Activated B cell treated with CpG ODN at 0.5 μM for 24 hours (primary cell): ENCODE measurements around the gene SMYD1. TPM values are rescaled to one million over a fixed set of nuclear protein-coding genes. Genes with fewer than 3 reads are reported as not detected.

Source experiments
- ATAC-seq: fragments of 200-7000 bp; cut with Tn5 transposase; one replicate; pipeline ENCODE4 v1.10.0; 2021; ENCODE audit warnings: low read depth, mild to moderate bottlenecking, moderate library complexity
- CTCF ChIA-PET: fragments of 350-600 bp; sonication (Branson Sonifier 250); formaldehyde crosslinking; loops from one replicate; lab custom pipeline; 2021; ENCODE audit warnings: antibody characterized with exemption; lab: Charles Lee
- POLR2A ChIA-PET: fragments of 350-600 bp; sonication (Branson Sonifier 250); formaldehyde crosslinking; loops from one replicate; lab custom pipeline; 2021; ENCODE audit warnings: antibody characterized with exemption; lab: Charles Lee
- DNase-seq: peaks from one replicate; pipeline ENCODE4 v3.0.0; 2022
- H3K27ac Mint-ChIP-seq: one replicate; pipeline ENCODE4 v1.8.0; 2020; ENCODE audit warnings: mixed read lengths
- H3K27me3 Mint-ChIP-seq: one replicate; pipeline ENCODE4 v1.8.0; 2021; ENCODE audit warnings: mixed read lengths
- H3K36me3 Mint-ChIP-seq: one replicate; pipeline ENCODE4 v1.8.0; 2021; ENCODE audit warnings: low read depth, mixed read lengths
- H3K4me1 Mint-ChIP-seq: one replicate; pipeline ENCODE4 v1.8.0; 2021; ENCODE audit warnings: mixed read lengths
- H3K4me3 Mint-ChIP-seq: one replicate; pipeline ENCODE4 v1.8.0; 2020; ENCODE audit warnings: mild to moderate bottlenecking, mixed read lengths
- H3K9me3 Mint-ChIP-seq: one replicate; pipeline ENCODE4 v1.8.0; 2020; ENCODE audit warnings: mixed read lengths
- CTCF ChIP-seq: fragments of 200-600 bp; IDR thresholded peaks from one replicate; pipeline ENCODE4 v1.8.0; 2022; ENCODE audit warnings: antibody characterized with exemption, mild to moderate bottlenecking
- intact Hi-C: fragments of 100-400 bp; cut with micrococcal nuclease; formaldehyde crosslinking; loops from one replicate; pipeline ENCODE4 v1.15.1; 2024
- total RNA-seq: library from RNA; stranded (reverse); gene quantifications from 2 replicates; pipeline ENCODE4 v1.2.3, GENCODE V29; 2022

Gene SMYD1
- total RNA-seq, 1 donor from 2014 or later = not detected

DNA sequence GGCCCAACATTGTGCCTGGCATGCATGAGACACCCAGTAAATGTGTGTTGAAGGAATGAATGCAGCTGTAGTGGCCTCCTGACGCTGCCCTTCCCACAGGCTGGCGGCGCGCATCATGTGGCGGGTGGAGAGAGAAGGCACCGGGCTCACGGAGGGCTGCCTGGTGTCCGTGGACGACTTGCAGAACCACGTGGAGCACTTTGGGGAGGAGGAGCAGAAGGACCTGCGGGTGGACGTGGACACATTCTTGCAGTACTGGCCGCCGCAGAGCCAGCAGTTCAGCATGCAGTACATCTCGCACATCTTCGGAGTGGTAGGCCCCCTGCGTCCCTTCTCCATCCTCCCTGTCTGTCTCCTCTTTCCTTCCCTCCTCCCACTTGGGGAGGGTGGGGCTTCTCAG lies 20.1 kb downstream of the SMYD1 start:
- ATAC-seq (no peak), DNase-seq (no peak)
- ChIA-PET POLR2A (no interaction called here), CTCF (no interaction called here)
- H3K4me1 Mint-ChIP-seq = peaks cover 15% of the 10 kb centered on the region
- H3K36me3 Mint-ChIP-seq = no peaks in the 10 kb centered on the region
- H3K4me3 Mint-ChIP-seq = no peak overlapping the region
- H3K27ac Mint-ChIP-seq = no peak overlapping the region
- H3K27me3 Mint-ChIP-seq = no peaks in the 10 kb centered on the region
- no peak for TF ChIP-seq CTCF
- H3K9me3 Mint-ChIP-seq = no peaks in the 10 kb centered on the region
- intact Hi-C loops = no loop called here

DNA sequence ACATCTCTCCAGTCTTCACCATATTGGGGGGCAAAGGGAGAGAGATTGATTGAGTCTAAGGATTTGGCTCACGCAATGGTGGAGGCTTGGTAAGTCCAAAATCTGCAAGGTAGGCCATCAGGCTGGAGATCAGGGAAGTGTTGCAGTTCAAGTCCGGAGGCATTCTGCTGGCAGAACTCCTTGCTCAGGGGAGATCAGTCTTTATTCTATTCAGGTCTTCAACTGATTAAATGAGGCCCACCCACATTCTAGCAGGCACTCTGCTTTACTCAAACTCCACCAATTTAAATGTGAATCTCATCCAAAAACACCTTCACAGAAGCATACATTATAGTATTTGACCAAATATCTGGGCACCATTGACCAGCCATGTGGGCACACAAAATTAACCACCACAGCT lies 21.4 kb downstream of the SMYD1 start:
- Mint-ChIP-seq H3K4me1 (peaks cover 15% of the 10 kb centered on the region), H3K27ac (no peak overlapping the region), H3K27me3 (no peaks in the 10 kb centered on the region), H3K36me3 (no peaks in the 10 kb centered on the region), H3K9me3 (no peaks in the 10 kb centered on the region), H3K4me3 (no peak overlapping the region)
- ATAC-seq (no peak), DNase-seq (no peak)
- ChIA-PET POLR2A (no interaction called here), CTCF (no interaction called here)
- intact Hi-C loops = no loop called here
- TF ChIP-seq CTCF = no peak

- Mint-ChIP-seq H3K4me1 (peaks cover 15% of the 10 kb centered on the region), H3K4me3 (no peak overlapping the region), H3K27ac (no peak overlapping the region), H3K9me3 (no peaks in the 10 kb centered on the region), H3K36me3 (no peaks in the 10 kb centered on the region), H3K27me3 (no peaks in the 10 kb centered on the region)
- no peak for TF ChIP-seq CTCF
- CTCF ChIA-PET = no interaction called here
- ATAC-seq = no peak
- POLR2A ChIA-PET = no interaction called here
- intact Hi-C loops = no loop called here
- DNase-seq = no peak
Measured at GRCh38 chr2:88090446-88091283, 23.0 kb downstream of the SMYD1 start.

DNA sequence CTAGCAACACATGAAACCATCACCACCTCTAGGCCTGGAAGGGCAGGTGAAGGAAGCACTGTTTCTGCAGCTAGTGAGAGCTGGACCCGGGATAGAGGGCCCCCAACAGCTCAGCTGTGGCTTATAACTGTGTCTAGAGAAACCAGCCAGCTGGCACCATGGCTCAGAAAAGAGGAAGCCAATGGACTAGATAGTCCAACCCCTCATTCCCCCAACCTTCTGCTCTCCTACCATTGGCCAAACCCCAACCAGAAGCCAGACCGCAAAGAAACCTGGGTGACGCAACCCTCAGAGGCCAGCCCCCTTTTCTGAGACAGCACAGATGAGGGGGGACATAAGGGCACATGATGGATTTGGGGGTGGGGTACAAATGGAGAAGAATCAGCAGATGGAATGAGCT lies 24.3 kb downstream of the SMYD1 start:
- intact Hi-C loops = no loop called here
- no peaks in the 10 kb centered on the region for H3K9me3 Mint-ChIP-seq
- peaks cover 15% of the 10 kb centered on the region for H3K4me1 Mint-ChIP-seq
- H3K36me3 Mint-ChIP-seq = no peaks in the 10 kb centered on the region
- CTCF ChIA-PET = interaction anchor here (1.1 kb wide), 1 partner anchor 31 kb away, joined by 5 read pairs; no protein-coding TSS in a partner anchor
- ATAC-seq (peak; percentile 21), DNase-seq (no peak)
- no peak overlapping the region for H3K27ac Mint-ChIP-seq
- POLR2A ChIA-PET = no interaction called here
- H3K27me3 Mint-ChIP-seq = no peaks in the 10 kb centered on the region
- H3K4me3 Mint-ChIP-seq = no peak overlapping the region
- no peak for TF ChIP-seq CTCF

GRCh38 chr2:88092773-88093172 lies 25.1 kb downstream of the SMYD1 start:
- TF ChIP-seq CTCF = no peak
- intact Hi-C loops = no loop called here
- Mint-ChIP-seq H3K4me3 (no peak overlapping the region), H3K4me1 (peaks cover 15% of the 10 kb centered on the region), H3K36me3 (no peaks in the 10 kb centered on the region), H3K27me3 (no peaks in the 10 kb centered on the region), H3K27ac (no peak overlapping the region), H3K9me3 (no peaks in the 10 kb centered on the region)
- DNase-seq (no peak), ATAC-seq (no peak)
- CTCF ChIA-PET = interaction anchor here (1.1 kb wide), 1 partner anchor 32 kb away, joined by 5 read pairs; no protein-coding TSS in a partner anchor
- POLR2A ChIA-PET = no interaction called here
